Right lobe of liver (tissue), 6 donors: ENCODE results near the gene CAST. TPM values are rescaled to one million over a fixed set of nuclear protein-coding genes. Genes with fewer than 3 reads are reported as not detected.

Experiments
- ATAC-seq, 4 donors: fragments of 200-7000 bp; cut with Tn5 transposase; one replicate each; pipeline ENCODE4 v1.9.1; 2020; ENCODE audit warnings: mild to moderate bottlenecking in 4 of 4, moderate library complexity in 4 of 4
- DNase-seq, 3 donors: peaks; one replicate each; pipeline ENCODE4 v3.0.0-alpha.2; 2020
- H3K27ac ChIP-seq, 3 donors: fragments of 200-600 bp; one replicate each; pipeline ENCODE4 v1.8.0; 2022
- H3K27me3 ChIP-seq, 2 donors: fragments of 200-600 bp; one replicate each; pipeline ENCODE4 v1.8.0; 2022
- H3K36me3 ChIP-seq, 4 donors: fragments of 200-600 bp; sonication (generic) in 1 of 4; one replicate each; pipeline versions ENCODE4 v1.5.1 to v1.8.0; 2017 to 2022; ENCODE audit warnings: control low read depth in 1 of 4
- H3K4me1 ChIP-seq, 4 donors: fragments of 200-600 bp; sonication (generic) in 1 of 4; one replicate each; pipeline versions ENCODE4 v1.5.1 to v1.8.0; 2017 to 2022; ENCODE audit warnings: control low read depth in 1 of 4
- H3K4me3 ChIP-seq, 3 donors: fragments of 200-600 bp; one replicate each; pipeline ENCODE4 v1.8.0; 2022
- H3K9me3 ChIP-seq, 4 donors: fragments of 200-600 bp; sonication (generic) in 1 of 4; one replicate each; pipeline versions ENCODE4 v1.5.1 to v1.8.0; 2017 to 2022; ENCODE audit warnings: control low read depth in 1 of 4
- CTCF ChIP-seq, 4 donors: fragments of 200-600 bp in 3 of 4; fragments of 450-650 bp in 1 of 4; IDR thresholded peaks; one replicate each; pipeline versions ENCODE4 v1.5.1 to v1.8.0; 2016 to 2022; ENCODE audit warnings: antibody characterized with exemption in 4 of 4, mild to moderate bottlenecking in 2 of 4
- POLR2A ChIP-seq: fragments of 450-650 bp; IDR thresholded peaks from one replicate; pipeline ENCODE4 v1.6.1; 2017; ENCODE audit warnings: antibody characterized with exemption, mild to moderate bottlenecking
- WGBS: methylation state at CpG from one replicate; pipeline ENCODE4 v1.1.6; 2018; ENCODE audit warnings: low coverage, low lambda C conversion rate; ENCODE audit not compliant: insufficient coverage; ENCODE audit errors: missing lambda C conversion rate; 5-methylcytosine and 5-hydroxymethylcytosine counted together
- intact Hi-C, 2 donors: fragments of 100-400 bp; cut with DNase I; formaldehyde crosslinking; loops; one replicate each; pipeline versions ENCODE4 v1.11.2 to v1.14.1; 2022
- total RNA-seq, 6 experiments: library from RNA; depleted of rRNA in 2 of 6; stranded (reverse); fragments of >200 nt in 2 of 6; fragmentation: NEBNext Ultra II Directional in 3 of 6; extraction: Animal tissue kit (Norgen Biotek cat#: 25700) in 3 of 6; gene quantifications; one replicate each; pipeline versions ENCODE4 v1.1.0 to v1.2.4, GENCODE V29; 2016 to 2023
- donor health status: DM: no; HTN: yes; CAD: no.
- donor health status: DM: no; HTN: no; CAD: no.
- donor health status: DM: no; HTN: no; CAD: no.
- donor health status: DM: no; HTN: yes; CAD: no.
- donor health status: DM: no; HTN: yes; CAD: no.

The CAST gene
- total RNA-seq, 6 experiments from 2014 or later, result 86.8 to 187 (median 123) TPM

- Histone ChIP-seq H3K27ac (peak overlapping the region; percentile 90 to 96 (median 93)), H3K36me3 (no peaks in the 10 kb centered on the region), H3K9me3 (no peaks in the 10 kb centered on the region), H3K27me3 (no peaks in the 10 kb centered on the region), H3K4me1 (peaks cover 0 to 16% (median 0%) of the 10 kb centered on the region in 4 donors), H3K4me3 (peak overlapping the region; percentile 79 to 93 (median 88))
- TF ChIP-seq POLR2A (no peak), CTCF (IDR thresholded peaks at IDR 0.05) (no peak)
- 7% methylated on average over 21 of the region's 23 CpGs for WGBS
- ATAC-seq (peak in 2 of 4 donors; percentile 4 to 10), DNase-seq (peak in 1 of 3 donors; percentile 24)
- intact Hi-C loops, result no loop called here
Measured at GRCh38 chr5:96660971-96661854, 963 bp upstream of the CAST start.

- Histone ChIP-seq H3K4me1 (peaks cover 0 to 16% (median 1%) of the 10 kb centered on the region in 4 donors), H3K4me3 (peak overlapping the region; percentile 79 to 93 (median 88)), H3K36me3 (no peaks in the 10 kb centered on the region), H3K27me3 (no peaks in the 10 kb centered on the region), H3K27ac (peak overlapping the region; percentile 90 to 96 (median 93)), H3K9me3 (no peaks in the 10 kb centered on the region)
- ATAC-seq, result peak; percentile 86 to 93 (median 88)
- DNase-seq, result peak; percentile 94 to 97 (median 96)
- TF ChIP-seq CTCF (IDR thresholded peaks at IDR 0.05), result no peak
- peak; percentile 92 for TF ChIP-seq POLR2A
- intact Hi-C loops, result no loop called here
- WGBS, result 0% methylated on average over 19 of the region's 60 CpGs
Measured at GRCh38 chr5:96662725-96663518, 746 bp downstream of the CAST start.

GRCh38 chr5:96663608-96664007 is 1.4 kb downstream of the CAST start:
- Histone ChIP-seq H3K27me3 (no peaks in the 10 kb centered on the region), H3K4me1 (peaks cover 0 to 22% (median 6%) of the 10 kb centered on the region in 4 donors), H3K27ac (peak overlapping the region in 2 of 3 donors; percentile 90 to 93), H3K4me3 (peak overlapping the region; percentile 79 to 93 (median 88)), H3K36me3 (no peaks in the 10 kb centered on the region), H3K9me3 (no peaks in the 10 kb centered on the region)
- DNase-seq (no peak), ATAC-seq (peak in 1 of 4 donors; percentile 20)
- TF ChIP-seq POLR2A, result no peak
- TF ChIP-seq CTCF (IDR thresholded peaks at IDR 0.05), result no peak
- intact Hi-C loops, result no loop called here
- 24% methylated on average over 6 of the region's 6 CpGs for WGBS

- DNase-seq, result no peak
- Histone ChIP-seq H3K27me3 (no peaks in the 10 kb centered on the region), H3K4me1 (peaks cover 0 to 30% (median 10%) of the 10 kb centered on the region in 4 donors), H3K9me3 (no peaks in the 10 kb centered on the region), H3K4me3 (no peak overlapping the region), H3K36me3 (no peaks in the 10 kb centered on the region), H3K27ac (no peak overlapping the region)
- intact Hi-C loops, result no loop called here
- no peak for TF ChIP-seq POLR2A
- no peak for TF ChIP-seq CTCF (IDR thresholded peaks at IDR 0.05)
- ATAC-seq, result no peak
Measured at GRCh38 chr5:96664669-96665068, 2.5 kb downstream of the CAST start.
